ENCODE data around the gene P2RY4.
"Not testable (repeated sequence)": the region's sequence is repeated elsewhere in the genome, so short reads cannot be mapped to it uniquely, and the experiment has no call there.

P2RY4 gene

DNA sequence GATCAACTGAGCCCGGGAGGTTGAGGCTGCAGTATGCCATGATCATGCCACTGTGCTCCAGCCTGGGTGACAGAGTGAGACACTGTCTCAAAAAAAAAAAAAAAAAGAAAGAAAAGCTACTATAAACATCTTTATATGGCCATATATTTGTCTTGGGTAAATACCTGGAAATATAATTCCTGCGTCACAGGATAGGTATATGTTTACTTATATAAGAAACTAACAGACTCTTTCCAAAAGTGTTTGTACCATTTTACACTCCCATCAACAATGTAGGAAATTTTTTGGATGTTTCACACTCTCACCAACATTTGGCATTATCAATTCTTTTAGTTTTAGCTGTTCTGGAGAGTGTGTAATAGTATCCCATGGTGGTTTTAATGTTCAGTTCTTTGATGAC, 12.8 kb downstream of the P2RY4 start:
- no peak for DNase-seq (ENCODE audit: low read depth)
- no peak for TF ChIP-seq CTCF (IDR thresholded peaks at IDR 0.05; ENCODE audit: low read length, missing control alignments)
- H3K4me3 ChIP-seq (replicated peaks; ENCODE audit: low read depth, low read length) = no peak overlapping the region

DNA sequence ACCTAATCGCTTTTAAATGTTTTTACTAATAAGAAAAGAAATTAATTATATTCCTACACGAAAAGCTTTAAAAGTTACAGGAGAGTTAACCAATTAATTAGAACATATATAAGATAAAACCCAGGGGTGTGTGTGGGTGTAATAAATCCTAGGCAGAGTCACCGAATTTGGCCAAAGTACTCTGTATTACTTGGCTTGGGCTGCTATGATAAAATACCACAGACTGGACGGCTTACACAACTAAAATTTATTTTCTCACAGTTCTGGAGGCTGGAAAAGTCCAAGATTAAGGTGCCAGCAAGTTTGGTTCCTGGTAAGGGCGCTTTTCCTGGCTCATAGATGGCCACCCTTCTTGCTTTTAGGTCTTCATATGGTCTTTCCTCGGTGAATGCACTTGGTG, 15.1 kb downstream of the P2RY4 start:
- H3K4me3 ChIP-seq (replicated peaks; ENCODE audit: low read depth, low read length) = no peak overlapping the region
- no peak for DNase-seq (ENCODE audit: low read depth)
- no peak for TF ChIP-seq CTCF (IDR thresholded peaks at IDR 0.05; ENCODE audit: low read length, missing control alignments)

GRCh38 chrX:70243601-70244000, 16.4 kb downstream of the P2RY4 start:
- not testable (repeated sequence) for DNase-seq (ENCODE audit: low read depth); H3K4me3 ChIP-seq (replicated peaks; ENCODE audit: low read depth, low read length)

GRCh38 chrX:70241501-70241900, 18.5 kb downstream of the P2RY4 start:
- H3K4me3 ChIP-seq (replicated peaks; ENCODE audit: low read depth, low read length) = no peak overlapping the region
- no peak for TF ChIP-seq CTCF (IDR thresholded peaks at IDR 0.05; ENCODE audit: low read length, missing control alignments)
- no peak for DNase-seq (ENCODE audit: low read depth)

- no peak for TF ChIP-seq CTCF (IDR thresholded peaks at IDR 0.05; ENCODE audit: low read length, missing control alignments)
- no peak overlapping the region for H3K4me3 ChIP-seq (replicated peaks; ENCODE audit: low read depth, low read length)
- DNase-seq (ENCODE audit: low read depth) = no peak
These were observed 19.3 kb downstream of the P2RY4 start for GRCh38 chrX:70240751-70241150.

DNA sequence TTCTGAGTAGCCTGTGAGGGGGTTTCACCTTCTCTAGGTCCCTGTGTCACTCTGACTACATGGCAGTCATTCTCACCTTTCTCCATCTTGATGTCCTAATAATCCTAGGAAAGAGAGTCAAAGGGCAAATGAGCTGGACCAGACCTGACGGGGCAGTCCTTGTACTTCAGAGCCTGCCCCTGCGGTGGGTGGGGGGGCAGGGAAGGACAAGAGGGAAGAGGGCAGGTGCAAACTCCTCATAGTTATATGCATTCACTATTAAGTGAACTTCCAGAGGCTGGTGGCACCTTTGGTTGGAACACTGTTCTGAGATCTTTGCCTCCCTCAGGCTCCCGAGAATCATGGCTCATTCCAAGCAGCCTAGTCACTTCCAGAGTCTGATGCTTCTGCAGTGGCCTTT, 25.6 kb downstream of the P2RY4 start, which contains the start of gene AWAT1:
Gene AWAT1 (plus strand): TSS at position 301 of the 400 bp plus-strand sequence. CDS start 41 bp downstream, at position 342.
- no peak for TF ChIP-seq CTCF (IDR thresholded peaks at IDR 0.05; ENCODE audit: low read length, missing control alignments)
- no peak for DNase-seq (ENCODE audit: low read depth)
- no peak within 1 kb of the TSS for H3K4me3 ChIP-seq (replicated peaks; ENCODE audit: low read depth, low read length)

- no peak for TF ChIP-seq CTCF (IDR thresholded peaks at IDR 0.05; ENCODE audit: low read length, missing control alignments)
- no peak overlapping the region for H3K4me3 ChIP-seq (replicated peaks; ENCODE audit: low read depth, low read length)
- DNase-seq (ENCODE audit: low read depth) = peak; percentile 35
These were observed 28.3 kb downstream of the P2RY4 start for GRCh38 chrX:70231666-70232065.

Data from fibroblast of pulmonary artery (primary cell).